ENCODE results near the gene HSPBP1.

DNA sequence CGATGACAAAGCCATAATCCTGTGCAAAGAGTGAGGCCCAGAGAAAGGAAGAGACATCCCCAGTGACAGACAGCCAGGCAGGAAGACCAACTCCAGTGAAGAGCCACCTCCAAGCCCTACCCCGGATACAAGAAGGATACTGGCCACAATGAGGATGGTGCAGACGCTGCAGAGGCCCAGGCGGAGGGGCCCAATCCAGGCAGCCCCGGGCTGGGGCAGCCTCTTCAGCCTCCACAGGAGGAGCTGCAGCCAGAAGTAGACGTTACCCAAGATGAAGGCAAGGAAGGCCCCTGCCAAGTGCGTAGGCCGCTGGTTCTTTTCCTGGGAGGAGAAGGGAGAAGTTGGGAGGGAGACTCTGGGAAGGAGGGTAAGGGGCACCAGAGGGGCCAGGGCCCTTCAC is 36.7 kb upstream of the HSPBP1 start:
- TF ChIP-seq, protein P1, sequence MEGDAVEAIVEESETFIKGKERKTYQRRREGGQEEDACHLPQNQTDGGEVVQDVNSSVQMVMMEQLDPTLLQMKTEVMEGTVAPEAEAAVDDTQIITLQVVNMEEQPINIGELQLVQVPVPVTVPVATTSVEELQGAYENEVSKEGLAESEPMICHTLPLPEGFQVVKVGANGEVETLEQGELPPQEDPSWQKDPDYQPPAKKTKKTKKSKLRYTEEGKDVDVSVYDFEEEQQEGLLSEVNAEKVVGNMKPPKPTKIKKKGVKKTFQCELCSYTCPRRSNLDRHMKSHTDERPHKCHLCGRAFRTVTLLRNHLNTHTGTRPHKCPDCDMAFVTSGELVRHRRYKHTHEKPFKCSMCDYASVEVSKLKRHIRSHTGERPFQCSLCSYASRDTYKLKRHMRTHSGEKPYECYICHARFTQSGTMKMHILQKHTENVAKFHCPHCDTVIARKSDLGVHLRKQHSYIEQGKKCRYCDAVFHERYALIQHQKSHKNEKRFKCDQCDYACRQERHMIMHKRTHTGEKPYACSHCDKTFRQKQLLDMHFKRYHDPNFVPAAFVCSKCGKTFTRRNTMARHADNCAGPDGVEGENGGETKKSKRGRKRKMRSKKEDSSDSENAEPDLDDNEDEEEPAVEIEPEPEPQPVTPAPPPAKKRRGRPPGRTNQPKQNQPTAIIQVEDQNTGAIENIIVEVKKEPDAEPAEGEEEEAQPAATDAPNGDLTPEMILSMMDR (IDR thresholded peaks at IDR 0.05 in 2 of 3, conservative IDR thresholded peaks at IDR 0.05 in 1 of 3; ENCODE audit: borderline replicate concordance in 1 of 3, insufficient read depth in 1 of 3, low read depth in 2 of 3, low read length in 2 of 3) = no peak
- TF ChIP-seq YY1 (IDR thresholded peaks at IDR 0.05; ENCODE audit: extremely low read depth, insufficient replicate concordance, low read depth, low read length) (no peak), POLR2AphosphoS5 (IDR thresholded peaks at IDR 0.05; ENCODE audit: low read depth, low read length) (no peak), EZH2phosphoT487 (IDR thresholded peaks at IDR 0.05; ENCODE audit: borderline replicate concordance) (no peak), RAD21 (IDR thresholded peaks at IDR 0.05; ENCODE audit: low read depth) (no peak), SIN3A (IDR thresholded peaks at IDR 0.05; ENCODE audit: low read depth) (no peak), POLR2A (IDR thresholded peaks at IDR 0.05; ENCODE audit: borderline replicate concordance, extremely low read depth, insufficient read depth, insufficient read length) (no peak), EZH2 (IDR thresholded peaks at IDR 0.05) (no peak), SRF (IDR thresholded peaks at IDR 0.05; ENCODE audit: low read depth) (no peak), JUND (IDR thresholded peaks at IDR 0.05) (no peak), ZNF274 (IDR thresholded peaks at IDR 0.05; ENCODE audit: low read depth, low read length) (no peak), FOSL1 (IDR thresholded peaks at IDR 0.05; ENCODE audit: low read depth) (no peak)
